ENCODE data around the gene ATXN1. TPM values are rescaled to one million over a fixed set of nuclear protein-coding genes. Genes with fewer than 3 reads are reported as not detected.

ATXN1 gene
- total RNA-seq, 1 experiment from 2014 or later, result 27.0 TPM

- TF ChIP-seq EZH2phosphoT487 (IDR thresholded peaks at IDR 0.05; ENCODE audit: borderline replicate concordance, low read length), result no peak
- TF ChIP-seq EZH2 (IDR thresholded peaks at IDR 0.05; ENCODE audit: low read length, unreplicated experiment), result no peak
- no peak for TF ChIP-seq CTCF (conservative IDR thresholded peaks at IDR 0.05; ENCODE audit: low read depth, low read length)
- Histone ChIP-seq H3K4me2 (ENCODE audit: low read length) (peak overlapping the region; percentile 74), H3K9ac (ENCODE audit: low read length) (peak overlapping the region; percentile 57), H3K9me3 (ENCODE audit: low read length) (no peaks in the 10 kb centered on the region), H3K79me2 (ENCODE audit: low read length) (peaks cover 5% of the 10 kb centered on the region; the same call in 1 of the 2 replicates), H3F3A (ENCODE audit: low read length, unreplicated experiment) (no peaks in the 10 kb centered on the region), H3K36me3 (ENCODE audit: low read depth, low read length) (no peaks in the 10 kb centered on the region), H3K27ac (ENCODE audit: low read length) (peak overlapping the region; percentile 82), H3K27me3 (ENCODE audit: low read length) (no peaks in the 10 kb centered on the region), H3K4me3 (ENCODE audit: low read length) (no peak overlapping the region), H2AFZ (ENCODE audit: low read length) (no peak overlapping the region), H3K9me2 (replicated peaks; ENCODE audit: low read length) (no peaks in the 10 kb centered on the region), H3K4me1 (ENCODE audit: insufficient read depth, low read length) (peaks cover 50% of the 10 kb centered on the region), H4K20me1 (ENCODE audit: low read length) (no peaks in the 10 kb centered on the region)
- ChIA-PET CTCF (no interaction called here), POLR2A (ENCODE audit: unreplicated experiment) (interaction anchor here (0.8 kb wide), 1 partner anchor 92 kb away, joined by 6 read pairs; no protein-coding TSS in a partner anchor)
- BruUV-seq (replicated peaks), result no TSS peak
- DNase-seq, result peak; percentile 19
- ATAC-seq, result 0 out of 2 replicates have a peak, but pooled peaks have one; percentile 2
- intact Hi-C loops (cut with micrococcal nuclease), result no loop called here
Measured at GRCh38 chr6:16670183-16670582, 91.1 kb downstream of the ATXN1 start.

GRCh38 chr6:16669227-16669626 is 92.0 kb downstream of the ATXN1 start:
- no TSS peak for BruUV-seq (replicated peaks)
- CTCF ChIA-PET, result interaction anchor here (0.7 kb wide), 2 partner anchors 94 to 259 kb away, joined by 3 to 4 read pairs; no protein-coding TSS in a partner anchor
- no peaks in the 10 kb centered on the region for H4K20me1 ChIP-seq (ENCODE audit: low read length)
- H3K27me3 ChIP-seq (ENCODE audit: low read length), result no peaks in the 10 kb centered on the region
- H3K9me2 ChIP-seq (replicated peaks; ENCODE audit: low read length), result no peaks in the 10 kb centered on the region
- peak overlapping the region; percentile 57 for H3K9ac ChIP-seq (ENCODE audit: low read length)
- H3K36me3 ChIP-seq (ENCODE audit: low read depth, low read length), result no peaks in the 10 kb centered on the region
- H3K79me2 ChIP-seq (ENCODE audit: low read length), result peaks cover 5% of the 10 kb centered on the region; the same call in 1 of the 2 replicates
- POLR2A ChIA-PET (ENCODE audit: unreplicated experiment), result interaction anchor here (0.6 kb wide), 1 partner anchor 16 kb away, joined by 5 read pairs; no protein-coding TSS in a partner anchor
- intact Hi-C loops (cut with micrococcal nuclease), result loop anchor here (1.0 to 2.0 kb wide), 3 partner anchors 30 to 82 kb away; no protein-coding TSS in a partner anchor
- H3K4me2 ChIP-seq (ENCODE audit: low read length), result peak overlapping the region; percentile 74
- H3K4me1 ChIP-seq (ENCODE audit: insufficient read depth, low read length), result peaks cover 42% of the 10 kb centered on the region
- H3K4me3 ChIP-seq (ENCODE audit: low read length), result no peak overlapping the region
- H2AFZ ChIP-seq (ENCODE audit: low read length), result no peak overlapping the region
- H3F3A ChIP-seq (ENCODE audit: low read length, unreplicated experiment), result no peaks in the 10 kb centered on the region
- H3K27ac ChIP-seq (ENCODE audit: low read length), result peak overlapping the region; percentile 82
- peak; percentile 93 for DNase-seq
- no peak for TF ChIP-seq CTCF (conservative IDR thresholded peaks at IDR 0.05; ENCODE audit: low read depth, low read length)
- H3K9me3 ChIP-seq (ENCODE audit: low read length), result no peaks in the 10 kb centered on the region
- ATAC-seq, result peak; percentile 86

- no peak overlapping the region for H3K4me3 ChIP-seq (ENCODE audit: low read length)
- TF ChIP-seq EZH2phosphoT487 (IDR thresholded peaks at IDR 0.05; ENCODE audit: borderline replicate concordance, low read length), result no peak
- TF ChIP-seq CTCF (conservative IDR thresholded peaks at IDR 0.05; ENCODE audit: low read depth, low read length), result no peak
- TF ChIP-seq EZH2 (IDR thresholded peaks at IDR 0.05; ENCODE audit: low read length, unreplicated experiment), result no peak
- no peaks in the 10 kb centered on the region for H3K9me3 ChIP-seq (ENCODE audit: low read length)
- H3K79me2 ChIP-seq (ENCODE audit: low read length), result peaks cover 5% of the 10 kb centered on the region; the same call in 1 of the 2 replicates
- H3K27me3 ChIP-seq (ENCODE audit: low read length), result no peaks in the 10 kb centered on the region
- no peaks in the 10 kb centered on the region for H3K9me2 ChIP-seq (replicated peaks; ENCODE audit: low read length)
- H3K4me2 ChIP-seq (ENCODE audit: low read length), result no peak overlapping the region
- H3K9ac ChIP-seq (ENCODE audit: low read length), result no peak overlapping the region
- H3F3A ChIP-seq (ENCODE audit: low read length, unreplicated experiment), result no peaks in the 10 kb centered on the region
- ATAC-seq (no peak), DNase-seq (no peak)
- ChIA-PET POLR2A (ENCODE audit: unreplicated experiment) (interaction anchor here (0.6 kb wide), 1 partner anchor 264 kb away, joined by 3 read pairs; no protein-coding TSS in a partner anchor), CTCF (no interaction called here)
- no TSS peak for BruUV-seq (replicated peaks)
- intact Hi-C loops (cut with micrococcal nuclease), result no loop called here
- H2AFZ ChIP-seq (ENCODE audit: low read length), result no peak overlapping the region
- H4K20me1 ChIP-seq (ENCODE audit: low read length), result no peaks in the 10 kb centered on the region
- peaks cover 42% of the 10 kb centered on the region for H3K4me1 ChIP-seq (ENCODE audit: insufficient read depth, low read length)
- no peaks in the 10 kb centered on the region for H3K36me3 ChIP-seq (ENCODE audit: low read depth, low read length)
- no peak overlapping the region for H3K27ac ChIP-seq (ENCODE audit: low read length)
Measured at GRCh38 chr6:16667509-16667908, 93.8 kb downstream of the ATXN1 start.

Measured in PC-3 (cell line).